GM19193 (cell line): Measurements from ENCODE around the gene TRIM38.

ENCODE experiments used
- POLR2A ChIP-seq: IDR thresholded peaks from 4 replicates; pipeline ENCODE4 v1.6.1; 2011; ENCODE audit not compliant: insufficient read depth, insufficient read length; ENCODE audit errors: extremely low read depth

TRIM38 gene

DNA sequence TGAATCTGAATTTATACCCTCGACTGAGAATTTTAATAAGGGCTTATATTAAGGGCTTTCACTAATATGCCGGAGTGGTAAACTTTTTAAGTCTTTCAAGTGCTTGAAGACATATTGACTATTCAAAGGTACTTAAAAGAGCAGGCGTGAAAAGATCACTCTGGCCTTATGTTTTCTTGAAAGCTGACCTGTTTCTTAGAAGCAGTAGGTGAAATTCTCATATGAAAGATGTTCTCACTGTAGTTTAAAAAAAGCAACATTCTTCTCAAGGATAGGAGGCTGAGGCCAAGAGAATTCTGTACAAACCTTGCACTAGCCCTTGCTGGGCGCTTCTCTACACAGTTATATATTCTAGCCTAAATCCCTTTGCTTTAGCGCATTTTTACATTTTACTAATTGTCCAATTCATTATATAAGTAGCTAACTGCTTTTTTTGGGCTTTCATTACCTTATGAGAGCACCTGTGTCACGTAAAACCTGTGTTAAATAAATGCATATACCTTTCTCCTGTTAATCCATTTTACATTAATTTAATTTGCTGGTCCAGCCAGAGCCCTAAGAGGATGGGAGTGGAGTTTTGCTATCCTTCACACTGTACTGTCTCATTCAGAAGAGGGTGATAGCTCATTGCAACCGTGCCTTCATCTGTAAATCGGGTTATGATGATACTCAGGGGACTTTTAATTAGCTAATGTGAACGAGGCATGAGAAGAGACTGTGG, 65.0 kb downstream of the TRIM38 start:
- no peak for TF ChIP-seq POLR2A

DNA sequence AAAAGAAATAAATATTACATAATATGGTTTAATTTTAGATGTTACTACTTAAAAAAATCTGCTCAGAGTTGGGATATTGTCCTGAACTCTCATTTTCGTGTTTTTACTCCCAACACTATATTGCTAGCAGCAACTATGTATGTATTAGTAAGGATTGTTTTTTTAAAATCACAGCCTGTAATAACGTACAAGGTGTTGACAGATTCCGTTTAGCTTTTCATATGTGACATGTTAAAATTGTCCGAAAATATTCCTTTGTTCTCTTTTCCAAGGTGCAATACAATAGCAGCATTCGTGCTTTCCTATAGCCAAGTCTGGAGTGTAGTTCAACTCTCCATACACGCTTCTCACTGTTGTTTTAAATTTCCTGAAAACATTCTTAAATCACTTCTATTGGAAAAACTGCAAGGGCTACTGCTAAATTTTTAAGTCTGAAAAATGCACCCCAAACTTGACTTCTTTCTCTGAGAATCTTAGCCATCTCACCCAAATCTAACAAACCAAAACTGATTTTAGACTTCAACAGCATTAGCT, 65.7 kb downstream of the TRIM38 start:
- no peak for TF ChIP-seq POLR2A

DNA sequence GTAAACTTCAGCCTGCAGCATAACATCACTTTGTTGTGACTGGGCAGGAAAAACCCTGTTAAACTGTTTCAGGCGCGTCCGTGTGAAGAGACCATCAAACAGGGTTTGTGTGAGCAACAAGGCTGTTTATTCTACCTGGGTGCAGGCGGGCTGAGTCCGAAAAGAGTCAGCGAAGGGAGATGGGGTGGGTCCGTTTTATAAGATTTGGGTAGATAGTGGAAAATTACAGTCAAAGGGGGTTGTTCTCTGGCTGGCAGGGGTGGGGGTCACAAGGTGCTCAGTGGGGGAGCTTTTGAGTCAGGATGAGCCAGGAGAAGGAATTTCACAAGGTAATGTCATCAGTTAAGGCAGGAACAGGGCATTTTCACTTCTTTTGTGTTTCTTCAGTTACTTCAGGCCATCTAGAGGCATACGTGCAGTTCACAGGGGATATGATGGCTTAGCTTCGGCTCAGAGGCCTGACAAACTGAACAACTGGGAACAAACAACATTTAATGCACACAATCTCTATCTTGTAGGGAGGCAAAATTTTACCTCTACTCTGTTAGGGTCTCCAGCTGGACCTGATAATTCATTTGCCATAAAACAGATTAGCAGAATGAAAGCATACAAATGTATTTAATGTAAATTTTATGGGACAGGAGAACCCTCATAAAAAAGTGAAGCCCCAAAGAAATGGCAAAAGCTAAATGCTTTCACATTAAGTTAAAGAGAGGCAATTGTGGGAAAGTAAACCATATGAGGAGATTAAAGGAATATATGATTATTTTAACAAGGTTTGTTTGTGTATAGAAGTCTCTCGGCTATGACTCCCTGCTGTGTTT, 66.4 kb downstream of the TRIM38 start:
- no peak for TF ChIP-seq POLR2A

GRCh38 chr6:26029570-26029856, 66.9 kb downstream of the TRIM38 start:
- TF ChIP-seq POLR2A = no peak

DNA sequence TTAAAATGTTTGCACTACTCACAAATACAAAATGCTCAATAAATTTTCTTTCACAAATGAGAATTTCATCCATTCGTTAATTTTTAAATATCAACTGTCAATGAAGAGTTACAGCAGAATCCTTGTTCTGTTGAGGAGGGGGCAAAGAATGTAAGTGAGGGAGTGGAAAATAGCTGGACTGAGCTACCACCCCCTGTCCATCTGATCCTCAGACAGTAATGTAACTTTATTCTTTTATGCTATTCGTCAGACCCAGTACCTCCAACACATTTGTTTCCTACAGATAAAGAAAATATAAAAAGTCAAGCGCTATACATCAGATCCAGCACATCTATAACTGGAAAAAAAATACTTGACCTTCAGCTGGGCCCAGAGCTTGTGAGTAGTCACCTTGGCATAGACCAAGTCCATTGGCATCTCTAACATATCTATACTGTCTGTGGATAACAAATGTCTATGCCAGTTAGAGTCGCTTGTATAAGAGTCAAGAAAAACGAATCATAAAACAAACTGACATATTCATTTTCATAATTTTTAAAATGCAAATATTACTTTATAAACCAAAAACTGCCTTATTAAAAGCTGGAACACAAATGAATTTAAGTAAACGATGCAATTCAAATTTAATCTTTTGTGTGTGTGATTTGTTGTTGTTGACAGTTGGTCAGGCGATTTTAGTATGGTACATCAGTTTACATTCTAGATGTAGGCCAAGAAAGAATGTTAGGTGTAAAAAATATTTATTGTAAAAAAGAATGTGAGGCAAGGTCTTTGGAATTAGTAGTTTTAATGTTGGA, 67.5 kb downstream of the TRIM38 start:
- TF ChIP-seq POLR2A = no peak

DNA sequence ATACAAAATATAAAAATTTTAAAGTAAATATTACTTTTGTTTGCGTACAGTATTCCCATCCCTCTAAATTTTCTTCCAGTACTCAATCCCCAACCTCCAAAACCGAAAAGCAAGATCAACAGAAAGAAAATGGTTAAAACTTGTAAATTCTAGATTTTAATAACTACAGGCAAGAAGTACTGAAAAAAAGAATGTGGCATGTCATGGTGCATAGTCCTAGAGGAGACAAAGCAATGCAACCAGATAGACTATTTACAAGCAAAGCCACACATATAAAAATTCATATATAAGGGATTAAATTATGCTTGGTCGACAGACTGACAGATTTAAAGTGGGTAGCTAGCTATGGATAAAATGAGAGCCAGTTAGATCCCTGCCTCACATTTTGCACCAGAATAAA, 68.1 kb downstream of the TRIM38 start:
- TF ChIP-seq POLR2A = no peak

DNA sequence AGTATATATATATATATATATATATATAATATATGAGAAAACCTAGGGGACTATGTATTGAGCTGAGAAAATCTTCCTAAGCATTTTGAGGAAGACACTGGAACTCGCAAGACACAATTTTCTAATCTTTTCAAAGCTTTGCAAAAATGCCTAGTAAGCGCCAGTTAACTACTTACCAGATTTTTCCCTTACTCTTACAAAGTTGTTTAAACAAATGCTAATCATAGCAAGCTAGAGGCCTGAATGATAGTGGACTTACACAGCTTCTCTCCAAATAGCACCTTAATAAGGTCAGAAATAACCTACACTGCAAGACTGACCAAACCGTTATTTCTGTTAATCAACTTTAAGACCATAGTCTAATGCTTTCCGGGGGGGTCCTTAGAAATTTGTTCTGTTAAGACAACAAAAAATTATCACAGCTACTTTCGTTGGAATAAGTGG, 68.6 kb downstream of the TRIM38 start:
- no peak for TF ChIP-seq POLR2A

GRCh38 chr6:26031595-26032339, 69.2 kb downstream of the TRIM38 start:
- peak; percentile 100 for TF ChIP-seq POLR2A

DNA sequence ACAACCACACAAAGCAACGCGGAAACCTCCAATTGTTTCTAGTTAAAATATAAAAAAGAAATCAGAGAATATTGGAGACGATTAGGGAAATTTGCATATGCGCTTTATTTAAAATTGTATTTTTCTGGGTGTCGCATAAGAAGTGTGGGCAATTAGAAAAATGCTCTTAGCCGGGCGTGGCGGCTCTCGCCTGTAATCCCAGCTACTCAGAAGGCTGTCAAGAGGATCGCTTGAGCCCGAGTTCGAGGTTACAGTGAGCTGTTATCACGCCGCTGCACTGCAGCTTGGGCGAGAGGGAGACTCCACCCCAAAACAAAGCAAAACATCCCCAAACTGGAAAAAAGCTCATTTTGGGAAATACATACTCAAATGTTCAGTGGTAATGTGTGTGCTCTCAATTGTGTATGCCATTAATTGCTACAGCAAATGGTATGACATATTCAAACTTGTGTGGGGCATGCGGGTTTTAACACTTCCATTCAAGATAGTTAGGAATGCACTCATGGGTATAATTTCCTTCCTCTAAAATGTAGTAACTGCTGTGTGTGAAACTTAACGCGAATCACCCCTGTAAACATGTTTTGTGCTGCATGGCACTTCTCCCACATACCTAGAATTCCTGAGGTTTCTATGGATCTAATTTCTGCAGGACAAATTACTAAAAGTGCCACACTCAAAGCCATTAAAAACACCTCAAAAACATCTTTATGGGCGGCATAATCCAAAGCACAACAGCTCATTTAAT, 69.9 kb downstream of the TRIM38 start:
- TF ChIP-seq POLR2A = no peak

DNA sequence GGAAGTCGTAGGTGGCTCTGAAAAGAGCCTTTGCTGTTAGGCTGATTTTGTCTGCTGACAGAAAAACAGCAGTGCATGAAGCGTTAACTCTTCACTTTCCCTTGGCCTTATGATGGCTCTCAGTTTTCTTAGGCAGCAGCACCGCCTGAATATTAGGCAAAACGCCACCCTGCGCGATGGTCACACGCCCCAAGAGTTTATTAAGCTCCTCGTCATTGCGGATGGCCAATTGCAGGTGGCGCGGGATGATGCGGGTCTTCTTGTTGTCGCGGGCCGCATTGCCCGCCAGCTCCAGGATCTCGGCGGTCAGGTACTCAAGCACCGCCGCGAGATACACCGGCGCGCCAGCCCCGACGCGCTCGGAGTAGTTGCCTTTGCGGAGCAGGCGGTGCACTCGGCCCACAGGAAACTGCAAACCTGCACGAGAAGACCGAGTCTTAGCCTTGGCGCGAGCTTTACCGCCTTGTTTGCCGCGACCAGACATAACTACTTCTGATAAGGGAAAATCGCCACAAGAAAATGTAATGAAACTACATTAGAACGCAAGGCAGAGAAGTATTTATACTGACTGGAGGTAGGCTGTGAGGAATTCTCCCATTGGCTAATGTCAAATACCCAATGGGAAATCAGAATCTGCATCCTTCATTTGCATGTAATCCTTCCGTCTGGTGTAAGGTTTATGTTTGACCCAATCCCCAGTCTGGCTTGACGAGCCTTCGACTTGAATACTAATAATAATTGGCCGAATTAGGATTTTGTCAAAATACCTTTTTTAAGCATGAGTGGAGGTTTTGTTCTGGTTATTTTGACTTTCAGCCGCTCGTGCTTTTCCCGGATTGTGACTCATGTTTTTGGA, 70.7 kb downstream of the TRIM38 start:
- peak; percentile 97 for TF ChIP-seq POLR2A

- no peak for TF ChIP-seq POLR2A
These were observed 71.3 kb downstream of the TRIM38 start for GRCh38 chr6:26033941-26034354.

DNA sequence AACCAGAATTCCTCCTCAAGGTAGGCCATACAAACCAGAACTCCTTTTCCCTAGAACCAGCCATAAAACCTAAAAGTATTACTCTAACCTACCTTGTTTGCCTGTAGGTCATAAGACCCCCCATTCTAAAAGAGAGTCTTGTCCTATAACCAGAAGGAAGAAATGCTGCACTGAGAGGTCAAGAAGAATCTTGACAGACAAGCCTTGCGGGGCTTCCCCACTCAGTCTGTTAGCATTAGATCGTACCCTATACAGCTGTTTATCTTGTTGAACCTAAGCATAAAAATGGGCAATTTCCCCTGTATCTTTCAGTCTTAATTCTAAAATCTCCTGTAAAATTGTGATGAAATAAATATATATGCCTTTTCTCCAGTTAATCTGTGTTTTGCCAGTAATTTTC, 72.3 kb downstream of the TRIM38 start:
- no peak for TF ChIP-seq POLR2A
